SU-DHL-6 (cell line): ENCODE data around the gene ADRA2A.

ENCODE experiments used
- H2AFZ ChIP-seq: fragments of 200-600 bp; sonication (generic); 2 replicates; pipeline ENCODE4 v1.6.1; 2014; ENCODE audit warnings: low read depth, mild to moderate bottlenecking, moderate library complexity, mixed read lengths, antibody characterized with exemption, low read length; ENCODE audit not compliant: severe bottlenecking
- H3F3A ChIP-seq: fragments of 200-600 bp; shearing (Covaris generic); 2 replicates; pipeline ENCODE4 v1.6.0; 2016; ENCODE audit warnings: antibody characterized with exemption, mild to moderate bottlenecking; ENCODE audit not compliant: insufficient read depth
- H3K27ac ChIP-seq: fragments of 200-600 bp; sonication (generic); 2 replicates; pipeline ENCODE4 v1.5.1; 2016; ENCODE audit warnings: low read depth, mild to moderate bottlenecking, low read length, moderate library complexity, mixed read lengths
- H3K27me3 ChIP-seq: fragments of 200-600 bp; sonication (generic), shearing (Covaris generic); 2 replicates; pipeline ENCODE4 v1.6.0; 2014; ENCODE audit warnings: mild to moderate bottlenecking, low read length
- H3K36me3 ChIP-seq: fragments of 200-600 bp; sonication (generic); 2 replicates; pipeline ENCODE4 v1.6.1; 2014; ENCODE audit warnings: mild to moderate bottlenecking, low read length, mixed read lengths
- H3K4me2 ChIP-seq: fragments of 300-600, 200-600 bp; shearing (Covaris generic), sonication (generic); 2 replicates; pipeline ENCODE4 v1.6.0; 2014; ENCODE audit warnings: low read length, low read depth, mild to moderate bottlenecking; ENCODE audit not compliant: poor library complexity, severe bottlenecking
- H3K4me3 ChIP-seq: fragments of 200-600 bp; sonication (generic); 2 replicates; pipeline ENCODE4 v1.5.1; 2014; ENCODE audit warnings: antibody characterized with exemption, low read length, mild to moderate bottlenecking, mixed read lengths; ENCODE audit not compliant: insufficient read depth, poor library complexity, severe bottlenecking
- H3K79me2 ChIP-seq: fragments of 200-600 bp; sonication (generic); 2 replicates; pipeline ENCODE4 v1.6.1; 2014; ENCODE audit warnings: mild to moderate bottlenecking, low read length, moderate library complexity; ENCODE audit not compliant: insufficient read depth
- H3K9ac ChIP-seq: fragments of 200-600 bp; sonication (generic); 2 replicates; pipeline ENCODE4 v1.7.0; 2014; ENCODE audit warnings: mild to moderate bottlenecking, low read length
- H3K9me2 ChIP-seq: fragments of 200-600 bp; sonication (generic); replicated peaks from 2 replicates; pipeline ENCODE4 v1.6.1; 2014; ENCODE audit warnings: low read length; ENCODE audit not compliant: insufficient read depth
- H3K9me3 ChIP-seq: fragments of 200-600 bp; sonication (generic); 2 replicates; pipeline ENCODE4 v1.6.1; 2014; ENCODE audit warnings: low read length, mixed read lengths; ENCODE audit not compliant: insufficient read depth
- H4K20me1 ChIP-seq: fragments of 200-600 bp; sonication (generic); 2 replicates; pipeline ENCODE4 v1.6.1; 2014; ENCODE audit warnings: low read depth, mild to moderate bottlenecking, antibody characterized with exemption, low read length, moderate library complexity, mixed read lengths
- EZH2phosphoT487 ChIP-seq: fragments of 200-600 bp; sonication (generic), shearing (Covaris generic); conservative IDR thresholded peaks from 2 replicates; pipeline ENCODE4 v1.6.1; 2018; ENCODE audit warnings: mild to moderate bottlenecking, antibody characterized with exemption, low read length, moderate library complexity, mixed read lengths
- TF ChIP-seq, protein P1 (sequence below): fragments of 200-600 bp; sonication (generic); IDR thresholded peaks from one replicate; pipeline ENCODE4 v1.5.1; 2017; ENCODE audit warnings: antibody characterized with exemption, mild to moderate bottlenecking, low read length, moderate library complexity; ENCODE audit not compliant: insufficient read depth, poor library complexity, severe bottlenecking

The ADRA2A gene

DNA sequence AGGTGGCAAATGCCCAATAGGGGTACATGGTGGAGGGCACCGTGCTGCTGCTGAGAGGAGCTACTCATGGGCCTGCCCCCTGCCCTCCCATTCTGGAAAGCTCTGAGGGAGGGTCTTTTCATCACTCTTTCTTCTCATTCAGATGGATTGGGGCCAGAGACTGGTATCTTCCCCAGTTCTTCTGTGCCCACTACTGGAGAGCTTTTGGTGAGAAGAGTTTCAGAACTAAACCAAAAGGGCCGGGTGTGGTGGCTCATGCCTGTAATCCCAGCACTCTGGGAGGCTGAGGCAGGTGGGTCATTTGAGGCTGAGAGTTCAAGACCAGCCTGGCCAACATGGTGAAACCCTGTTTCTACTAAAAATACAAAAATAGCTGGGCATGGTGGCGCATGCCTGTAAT is 12.5 kb downstream of the ADRA2A start:
- TF ChIP-seq, protein P1, sequence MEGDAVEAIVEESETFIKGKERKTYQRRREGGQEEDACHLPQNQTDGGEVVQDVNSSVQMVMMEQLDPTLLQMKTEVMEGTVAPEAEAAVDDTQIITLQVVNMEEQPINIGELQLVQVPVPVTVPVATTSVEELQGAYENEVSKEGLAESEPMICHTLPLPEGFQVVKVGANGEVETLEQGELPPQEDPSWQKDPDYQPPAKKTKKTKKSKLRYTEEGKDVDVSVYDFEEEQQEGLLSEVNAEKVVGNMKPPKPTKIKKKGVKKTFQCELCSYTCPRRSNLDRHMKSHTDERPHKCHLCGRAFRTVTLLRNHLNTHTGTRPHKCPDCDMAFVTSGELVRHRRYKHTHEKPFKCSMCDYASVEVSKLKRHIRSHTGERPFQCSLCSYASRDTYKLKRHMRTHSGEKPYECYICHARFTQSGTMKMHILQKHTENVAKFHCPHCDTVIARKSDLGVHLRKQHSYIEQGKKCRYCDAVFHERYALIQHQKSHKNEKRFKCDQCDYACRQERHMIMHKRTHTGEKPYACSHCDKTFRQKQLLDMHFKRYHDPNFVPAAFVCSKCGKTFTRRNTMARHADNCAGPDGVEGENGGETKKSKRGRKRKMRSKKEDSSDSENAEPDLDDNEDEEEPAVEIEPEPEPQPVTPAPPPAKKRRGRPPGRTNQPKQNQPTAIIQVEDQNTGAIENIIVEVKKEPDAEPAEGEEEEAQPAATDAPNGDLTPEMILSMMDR, result no peak
- TF ChIP-seq EZH2phosphoT487, result no peak
- H3K36me3 ChIP-seq, result no peaks in the 10 kb centered on the region

DNA sequence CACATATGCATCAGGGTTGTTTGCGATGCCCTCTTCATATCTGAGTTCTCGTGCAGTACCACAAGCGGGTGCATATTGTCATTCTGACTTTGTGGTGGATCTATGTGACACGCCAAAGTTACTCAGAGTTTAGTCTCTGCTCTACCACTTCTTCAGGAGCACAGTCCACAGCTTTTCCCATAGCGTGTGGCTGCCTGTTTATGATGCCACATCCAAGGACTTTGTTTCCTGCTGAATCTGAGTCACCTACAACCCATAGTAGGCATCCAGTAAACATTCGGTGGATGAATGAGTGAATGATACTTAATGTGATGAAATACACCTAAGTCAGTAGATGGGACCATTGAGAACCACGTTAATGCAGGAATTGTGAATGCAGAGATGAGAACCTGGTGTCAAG is 15.0 kb downstream of the ADRA2A start:
- Histone ChIP-seq H3K27ac (no peak overlapping the region), H3K27me3 (no peaks in the 10 kb centered on the region), H2AFZ (no peak overlapping the region), H3K4me2 (no peak overlapping the region), H3K9me2 (no peaks in the 10 kb centered on the region), H3K9ac (no peak overlapping the region), H3K36me3 (no peaks in the 10 kb centered on the region), H3K9me3 (no peaks in the 10 kb centered on the region), H3F3A (no peaks in the 10 kb centered on the region), H3K4me3 (no peak overlapping the region), H3K79me2 (no peaks in the 10 kb centered on the region), H4K20me1 (no peaks in the 10 kb centered on the region)
- no peak for TF ChIP-seq EZH2phosphoT487
- TF ChIP-seq, protein P1, result no peak

More for the DNA sequence above, 12.5 kb downstream of the ADRA2A start:
- no peak overlapping the region for H2AFZ ChIP-seq
- no peak overlapping the region for H3K9ac ChIP-seq
- H3K4me2 ChIP-seq, result no peak overlapping the region
- H3K9me3 ChIP-seq, result no peaks in the 10 kb centered on the region
- no peak overlapping the region for H3K27ac ChIP-seq
- no peaks in the 10 kb centered on the region for H3K27me3 ChIP-seq
- H3K9me2 ChIP-seq, result no peaks in the 10 kb centered on the region
- no peaks in the 10 kb centered on the region for H3K79me2 ChIP-seq
- H4K20me1 ChIP-seq, result no peaks in the 10 kb centered on the region
- no peak overlapping the region for H3K4me3 ChIP-seq
- no peaks in the 10 kb centered on the region for H3F3A ChIP-seq

DNA sequence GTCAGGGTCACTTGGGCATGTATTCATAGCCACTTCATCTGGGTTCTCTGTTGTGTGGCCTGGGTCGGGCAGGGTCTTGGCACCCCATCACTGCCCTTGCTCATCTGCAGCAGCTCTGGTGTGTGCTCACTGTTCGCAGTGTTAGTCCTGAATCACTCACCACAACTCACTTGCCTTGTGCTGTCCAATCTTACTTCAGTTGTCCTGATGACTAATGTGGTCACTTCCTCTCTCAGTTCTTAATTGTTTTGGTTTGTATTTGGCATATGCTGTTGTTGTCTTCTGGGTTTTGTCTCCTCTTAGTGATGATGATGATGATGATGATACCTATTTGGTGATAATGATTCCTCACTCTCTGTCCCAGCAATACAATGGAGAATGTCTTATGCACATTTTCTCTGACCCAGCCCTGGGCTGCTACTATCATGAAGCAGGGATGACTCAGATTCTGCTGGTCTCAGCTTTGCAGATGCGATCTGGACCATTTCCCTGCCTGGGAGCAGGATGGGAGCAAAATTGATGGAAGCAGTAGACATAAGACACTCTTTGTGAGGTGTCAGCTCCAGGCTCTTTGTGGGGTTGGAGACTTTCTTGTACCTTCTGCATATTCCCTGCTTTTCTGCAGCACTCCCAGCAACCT is 17.0 kb downstream of the ADRA2A start:
- TF ChIP-seq EZH2phosphoT487, result no peak
- TF ChIP-seq, protein P1, result no peak
- Histone ChIP-seq H3K9ac (no peak overlapping the region), H2AFZ (no peak overlapping the region), H3F3A (no peaks in the 10 kb centered on the region), H3K4me3 (no peak overlapping the region), H3K27ac (no peak overlapping the region), H3K9me3 (no peaks in the 10 kb centered on the region), H3K9me2 (no peaks in the 10 kb centered on the region), H3K4me2 (no peak overlapping the region), H3K36me3 (no peaks in the 10 kb centered on the region), H3K79me2 (no peaks in the 10 kb centered on the region), H4K20me1 (no peaks in the 10 kb centered on the region), H3K27me3 (no peaks in the 10 kb centered on the region)
